Measurements from ENCODE around the gene EPHA6. TPM values are rescaled to one million over a fixed set of nuclear protein-coding genes. Genes with fewer than 3 reads are reported as not detected.
"Not testable (repeated sequence)": the region's sequence is repeated elsewhere in the genome, so short reads cannot be mapped to it uniquely, and the experiment has no call there.

The EPHA6 gene
- total and polyA plus RNA-seq, 2 experiments from 2014 or later: not detected

DNA sequence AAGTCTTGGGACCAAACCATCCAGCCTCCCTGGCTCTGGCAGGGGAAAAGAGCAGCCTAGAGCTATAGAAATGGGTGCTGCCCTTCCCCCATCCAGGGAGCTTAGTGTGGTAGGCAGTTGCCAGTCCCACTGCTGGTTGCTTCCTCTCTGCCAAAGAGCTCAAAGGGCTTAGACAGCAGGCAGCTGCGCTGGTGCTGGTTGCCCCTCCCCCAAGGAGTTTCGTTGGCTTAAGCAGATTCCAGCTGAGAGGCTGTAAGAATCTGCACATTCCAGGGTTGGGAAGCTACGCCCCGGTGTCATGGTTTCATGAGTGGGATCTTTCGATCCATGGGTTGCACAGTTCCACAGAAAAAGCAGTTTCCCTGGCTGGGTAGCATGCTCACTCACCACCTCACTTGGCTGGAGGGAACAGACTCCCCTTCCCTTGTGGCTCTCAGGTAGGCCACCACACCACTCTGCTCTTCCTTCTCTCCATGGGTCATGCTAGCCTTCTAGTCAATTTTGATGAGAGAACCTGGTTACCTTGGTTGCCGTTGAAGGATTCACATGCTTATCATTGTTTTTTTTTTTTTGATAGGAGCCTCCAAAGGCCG is 195.1 kb downstream of the EPHA6 start:
- Histone ChIP-seq H3K9me3 (ENCODE audit: low read depth) (no peaks in the 10 kb centered on the region), H2AFZ (no peak overlapping the region), H3K9me2 (ENCODE audit: insufficient read depth) (no peaks in the 10 kb centered on the region), H3K27me3 (replicated peaks; ENCODE audit: insufficient read depth) (no peaks in the 10 kb centered on the region), H3K4me3 (no peak overlapping the region), H4K20me1 (ENCODE audit: insufficient read depth) (no peaks in the 10 kb centered on the region), H3K79me2 (ENCODE audit: insufficient read depth) (no peaks in the 10 kb centered on the region), H3F3A (ENCODE audit: insufficient read depth) (no peaks in the 10 kb centered on the region), H3K9ac (no peak overlapping the region), H3K4me1 (ENCODE audit: insufficient read depth) (no peaks in the 10 kb centered on the region), H3K36me3 (ENCODE audit: low read depth) (no peaks in the 10 kb centered on the region), H3K27ac (no peak overlapping the region), H3K4me2 (ENCODE audit: unreplicated experiment) (no peak overlapping the region)
- no peak for DNase-seq
- TF ChIP-seq EZH2 (IDR thresholded peaks at IDR 0.05; ENCODE audit: insufficient read depth, poor library complexity, severe bottlenecking): no peak
- TF ChIP-seq EZH2phosphoT487 (IDR thresholded peaks at IDR 0.05; ENCODE audit: insufficient read depth, low read depth): no peak
- 45% methylated on average over 7 of the region's 7 CpGs for WGBS, 2 experiments (ENCODE audit: low coverage in 1 of 2, low lambda C conversion rate in 2 of 2, missing lambda C conversion rate in 2 of 2)
- in situ Hi-C loops (cut with MboI): no loop called here

DNA sequence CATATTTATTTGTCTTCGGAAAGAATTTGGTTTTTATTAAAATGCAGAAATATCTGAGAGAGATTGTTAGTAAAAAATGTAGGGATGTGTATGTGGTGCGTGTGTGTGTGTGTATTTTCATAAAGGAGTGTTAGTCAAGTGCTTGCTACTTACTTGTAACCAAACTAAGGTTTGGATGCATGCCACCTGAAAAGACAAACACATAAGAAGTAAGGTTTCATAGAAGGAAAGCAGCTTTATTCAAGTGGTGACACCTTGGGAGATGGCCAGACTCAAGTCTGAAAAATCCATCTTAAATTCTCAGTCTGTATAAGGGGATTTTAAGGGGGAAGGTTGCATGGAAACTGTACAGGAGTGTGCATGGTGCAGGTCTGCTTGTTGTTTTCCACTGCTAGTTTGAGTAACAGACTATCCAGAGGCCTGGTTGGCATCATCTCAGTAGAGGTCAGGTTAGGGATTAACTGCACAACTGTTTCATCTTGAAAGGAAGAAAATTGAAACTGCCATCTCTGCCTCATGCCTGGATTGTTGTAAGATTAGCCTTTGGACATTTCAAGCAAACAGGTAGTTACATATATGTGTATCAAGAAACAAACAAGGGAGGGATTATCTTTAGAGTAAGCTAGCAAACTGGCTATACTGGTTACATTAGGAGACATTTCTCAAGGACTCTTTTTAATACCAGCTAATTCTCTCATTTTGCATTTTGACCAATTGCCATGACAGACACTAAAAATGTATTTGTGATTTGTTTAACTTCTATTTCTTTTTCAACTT is 196.7 kb downstream of the EPHA6 start:
- Histone ChIP-seq H3K27me3 (replicated peaks; ENCODE audit: insufficient read depth) (no peaks in the 10 kb centered on the region), H3K4me2 (ENCODE audit: unreplicated experiment) (no peak overlapping the region), H3K9ac (no peak overlapping the region), H4K20me1 (ENCODE audit: insufficient read depth) (no peaks in the 10 kb centered on the region), H3K4me1 (ENCODE audit: insufficient read depth) (no peaks in the 10 kb centered on the region), H3K4me3 (no peak overlapping the region), H3K36me3 (ENCODE audit: low read depth) (no peaks in the 10 kb centered on the region), H3K9me3 (ENCODE audit: low read depth) (no peaks in the 10 kb centered on the region), H2AFZ (no peak overlapping the region), H3K79me2 (ENCODE audit: insufficient read depth) (no peaks in the 10 kb centered on the region), H3K27ac (no peak overlapping the region), H3K9me2 (ENCODE audit: insufficient read depth) (no peaks in the 10 kb centered on the region), H3F3A (ENCODE audit: insufficient read depth) (no peaks in the 10 kb centered on the region)
- no peak for TF ChIP-seq EZH2phosphoT487 (IDR thresholded peaks at IDR 0.05; ENCODE audit: insufficient read depth, low read depth)
- TF ChIP-seq EZH2 (IDR thresholded peaks at IDR 0.05; ENCODE audit: insufficient read depth, poor library complexity, severe bottlenecking): no peak
- in situ Hi-C loops (cut with MboI): no loop called here
- no peak for DNase-seq
- WGBS, 2 experiments (ENCODE audit: low coverage in 1 of 2, low lambda C conversion rate in 2 of 2, missing lambda C conversion rate in 2 of 2): 24 to 38% methylated on average over 2 of the region's 2 CpGs

DNA sequence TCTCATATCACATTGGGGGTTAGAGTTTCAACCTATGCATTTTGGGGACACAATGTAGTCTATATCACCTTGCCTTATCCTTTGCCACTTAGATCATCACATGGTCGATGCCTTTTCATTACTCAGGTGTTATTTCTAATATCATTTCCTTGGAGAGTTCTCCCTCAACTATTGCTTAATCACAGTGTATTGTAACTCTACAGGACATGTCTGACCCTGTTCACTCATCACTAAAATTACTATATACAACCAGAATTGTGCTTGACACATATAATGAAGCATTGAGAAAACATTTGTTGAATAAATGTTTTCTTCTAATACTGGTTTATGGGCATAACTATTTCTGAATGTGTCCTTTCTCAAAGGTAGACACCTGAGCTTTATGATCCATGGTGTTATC is 207.4 kb downstream of the EPHA6 start:
- no peak overlapping the region for H3K9ac ChIP-seq
- DNase-seq: no peak
- no peak overlapping the region for H3K4me2 ChIP-seq (ENCODE audit: unreplicated experiment)
- in situ Hi-C loops (cut with MboI): no loop called here
- H3K36me3 ChIP-seq (ENCODE audit: low read depth): no peaks in the 10 kb centered on the region
- H4K20me1 ChIP-seq (ENCODE audit: insufficient read depth): no peaks in the 10 kb centered on the region
- H3K27ac ChIP-seq: no peak overlapping the region
- no peaks in the 10 kb centered on the region for H3K4me1 ChIP-seq (ENCODE audit: insufficient read depth)
- TF ChIP-seq EZH2phosphoT487 (IDR thresholded peaks at IDR 0.05; ENCODE audit: insufficient read depth, low read depth): no peak
- no peak for TF ChIP-seq EZH2 (IDR thresholded peaks at IDR 0.05; ENCODE audit: insufficient read depth, poor library complexity, severe bottlenecking)
- no peak overlapping the region for H2AFZ ChIP-seq
- H3K9me3 ChIP-seq (ENCODE audit: low read depth): no peaks in the 10 kb centered on the region
- no peaks in the 10 kb centered on the region for H3F3A ChIP-seq (ENCODE audit: insufficient read depth)
- H3K79me2 ChIP-seq (ENCODE audit: insufficient read depth): no peaks in the 10 kb centered on the region
- WGBS, 2 experiments (ENCODE audit: low coverage in 1 of 2, low lambda C conversion rate in 2 of 2, missing lambda C conversion rate in 2 of 2): 10 to 14% methylated on average over 1 of the region's 1 CpG
- H3K4me3 ChIP-seq: no peak overlapping the region
- H3K27me3 ChIP-seq (replicated peaks; ENCODE audit: insufficient read depth): no peaks in the 10 kb centered on the region
- H3K9me2 ChIP-seq (ENCODE audit: insufficient read depth): no peaks in the 10 kb centered on the region

DNA sequence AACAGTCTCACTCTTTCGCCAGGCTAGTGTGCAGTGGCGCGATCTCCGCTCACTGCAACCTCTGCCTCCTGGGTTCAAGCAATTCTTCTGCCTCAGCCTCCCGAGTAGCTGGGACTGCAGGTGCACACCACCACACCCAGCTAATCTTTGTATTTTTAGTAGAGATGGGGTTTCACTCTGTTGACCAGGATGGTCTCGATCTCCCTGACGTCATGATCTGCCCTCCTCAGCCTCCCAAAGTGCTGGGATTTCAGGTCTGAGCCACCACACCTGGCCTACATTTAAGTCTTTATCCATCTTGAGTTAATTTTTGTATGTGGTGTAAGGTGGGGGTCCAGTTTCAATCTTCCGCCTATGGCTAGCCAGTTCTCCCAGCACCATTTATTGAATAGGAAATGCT is 211.2 kb downstream of the EPHA6 start:
- H3K9me3 ChIP-seq (ENCODE audit: low read depth); H3K4me3 ChIP-seq; H3K79me2 ChIP-seq (ENCODE audit: insufficient read depth); H3K9me2 ChIP-seq (ENCODE audit: insufficient read depth); H3K4me1 ChIP-seq (ENCODE audit: insufficient read depth); H3F3A ChIP-seq (ENCODE audit: insufficient read depth); in situ Hi-C loops (cut with MboI); H3K36me3 ChIP-seq (ENCODE audit: low read depth); H4K20me1 ChIP-seq (ENCODE audit: insufficient read depth); H3K27ac ChIP-seq; DNase-seq; H3K4me2 ChIP-seq (ENCODE audit: unreplicated experiment); H3K27me3 ChIP-seq (replicated peaks; ENCODE audit: insufficient read depth); H2AFZ ChIP-seq; H3K9ac ChIP-seq: not testable (repeated sequence)
- WGBS, 2 experiments (ENCODE audit: low coverage in 1 of 2, low lambda C conversion rate in 2 of 2, missing lambda C conversion rate in 2 of 2): 55 to 62% methylated on average over 8 of the region's 8 CpGs

Measured in GM23248 (cell line).